KMS-11 (cell line): ENCODE data around the gene CNTN1.

Source experiments
- H2AFZ ChIP-seq: fragments of 200-600 bp; sonication (generic); 2 replicates; pipeline ENCODE4 v1.6.1; 2016; ENCODE audit warnings: antibody characterized with exemption, mixed run types, low read depth
- H3K27ac ChIP-seq: fragments of 200-600 bp; sonication (generic); 2 replicates; pipeline ENCODE4 v1.6.1; 2016; ENCODE audit warnings: mild to moderate bottlenecking, mixed run types
- H3K27me3 ChIP-seq: fragments of 200-600 bp; sonication (generic); 2 replicates; pipeline ENCODE4 v1.6.1; 2017; ENCODE audit warnings: mild to moderate bottlenecking, low read depth, mixed run types, moderate library complexity; ENCODE audit not compliant: insufficient read depth
- H3K36me3 ChIP-seq: fragments of 200-600 bp; sonication (generic); 2 replicates; pipeline ENCODE4 v1.6.1; 2017; ENCODE audit warnings: mild to moderate bottlenecking, mixed run types; ENCODE audit not compliant: insufficient read depth
- H3K4me1 ChIP-seq: fragments of 200-600 bp; sonication (generic); 2 replicates; pipeline ENCODE4 v1.6.1; 2016; ENCODE audit warnings: mild to moderate bottlenecking, low read depth, mixed run types; ENCODE audit not compliant: poor library complexity, severe bottlenecking
- H3K4me2 ChIP-seq: fragments of 200-600 bp; sonication (generic); 2 replicates; pipeline ENCODE4 v1.7.0; 2016; ENCODE audit warnings: mild to moderate bottlenecking, mixed run types
- H3K4me3 ChIP-seq: fragments of 200-600 bp; sonication (generic); IDR thresholded peaks from 2 replicates; pipeline ENCODE4 v1.6.1; 2017; ENCODE audit warnings: low read depth, low read length, mixed read lengths; ENCODE audit not compliant: insufficient read depth
- H3K79me2 ChIP-seq: fragments of 200-600 bp; sonication (generic); 2 replicates; pipeline ENCODE4 v1.6.1; 2016; ENCODE audit warnings: low read depth, mixed run types; ENCODE audit not compliant: insufficient read depth
- H3K9ac ChIP-seq: fragments of 200-600 bp; sonication (generic); 2 replicates; pipeline ENCODE4 v1.6.1; 2016; ENCODE audit warnings: mild to moderate bottlenecking, mixed run types
- H4K20me1 ChIP-seq: fragments of 200-600 bp; sonication (generic); 2 replicates; pipeline ENCODE4 v1.6.1; 2016; ENCODE audit warnings: mild to moderate bottlenecking, mixed run types; ENCODE audit not compliant: insufficient read depth
- TF ChIP-seq, protein P1 (sequence below): fragments of 200-600 bp; sonication (generic); conservative IDR thresholded peaks from 2 replicates; pipeline ENCODE4 v1.6.1; 2017; ENCODE audit warnings: low read depth, mild to moderate bottlenecking, antibody characterized with exemption, low read length, moderate library complexity, mixed read lengths

CNTN1 gene

DNA sequence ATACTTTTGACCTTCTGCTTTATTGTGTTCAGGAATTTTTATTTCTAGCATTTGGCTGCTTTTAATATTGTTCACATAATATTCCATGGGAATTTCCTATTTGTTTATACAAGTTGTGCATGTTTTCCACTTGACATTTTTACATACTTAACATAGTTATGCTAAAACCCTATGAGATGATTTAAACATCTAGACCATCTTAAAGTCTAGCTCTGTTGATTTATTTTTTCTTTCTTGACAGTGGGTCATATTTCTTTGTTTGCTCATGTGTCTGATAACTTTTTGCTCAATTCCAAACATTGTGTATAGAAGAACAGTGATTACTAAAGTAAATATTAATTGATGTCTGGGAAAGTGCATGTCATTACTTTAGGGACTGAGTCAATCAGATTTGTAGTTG lies 293.8 kb downstream of the CNTN1 start:
- Histone ChIP-seq H3K27ac (no peak overlapping the region), H3K27me3 (no peaks in the 10 kb centered on the region), H2AFZ (no peak overlapping the region), H3K36me3 (no peaks in the 10 kb centered on the region), H4K20me1 (no peaks in the 10 kb centered on the region), H3K4me2 (no peak overlapping the region), H3K4me3 (no peak overlapping the region), H3K9ac (no peak overlapping the region), H3K4me1 (no peaks in the 10 kb centered on the region), H3K79me2 (no peaks in the 10 kb centered on the region)
- TF ChIP-seq, protein P1, sequence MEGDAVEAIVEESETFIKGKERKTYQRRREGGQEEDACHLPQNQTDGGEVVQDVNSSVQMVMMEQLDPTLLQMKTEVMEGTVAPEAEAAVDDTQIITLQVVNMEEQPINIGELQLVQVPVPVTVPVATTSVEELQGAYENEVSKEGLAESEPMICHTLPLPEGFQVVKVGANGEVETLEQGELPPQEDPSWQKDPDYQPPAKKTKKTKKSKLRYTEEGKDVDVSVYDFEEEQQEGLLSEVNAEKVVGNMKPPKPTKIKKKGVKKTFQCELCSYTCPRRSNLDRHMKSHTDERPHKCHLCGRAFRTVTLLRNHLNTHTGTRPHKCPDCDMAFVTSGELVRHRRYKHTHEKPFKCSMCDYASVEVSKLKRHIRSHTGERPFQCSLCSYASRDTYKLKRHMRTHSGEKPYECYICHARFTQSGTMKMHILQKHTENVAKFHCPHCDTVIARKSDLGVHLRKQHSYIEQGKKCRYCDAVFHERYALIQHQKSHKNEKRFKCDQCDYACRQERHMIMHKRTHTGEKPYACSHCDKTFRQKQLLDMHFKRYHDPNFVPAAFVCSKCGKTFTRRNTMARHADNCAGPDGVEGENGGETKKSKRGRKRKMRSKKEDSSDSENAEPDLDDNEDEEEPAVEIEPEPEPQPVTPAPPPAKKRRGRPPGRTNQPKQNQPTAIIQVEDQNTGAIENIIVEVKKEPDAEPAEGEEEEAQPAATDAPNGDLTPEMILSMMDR: no peak

DNA sequence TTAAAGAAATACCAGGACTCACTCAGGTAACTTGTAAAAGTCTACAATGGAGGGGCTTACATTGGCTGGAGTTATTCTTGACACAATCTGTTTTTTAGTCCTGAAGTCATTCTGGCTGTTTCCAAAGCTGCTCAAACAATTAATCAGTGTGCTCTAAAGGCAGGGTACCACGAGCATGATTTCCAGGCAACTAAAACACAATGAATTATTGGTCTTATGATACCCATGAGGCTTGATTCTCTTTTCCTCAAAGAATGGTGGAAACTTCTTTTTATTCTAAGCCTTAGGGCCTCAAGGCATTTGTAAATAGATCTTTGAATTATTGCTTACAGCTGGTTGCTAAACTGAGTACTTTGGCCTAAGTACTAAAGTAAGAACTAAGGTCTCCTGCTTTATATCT lies 296.1 kb downstream of the CNTN1 start:
- Histone ChIP-seq H3K36me3 (no peaks in the 10 kb centered on the region), H3K9ac (no peak overlapping the region), H3K27me3 (no peaks in the 10 kb centered on the region), H3K79me2 (no peaks in the 10 kb centered on the region), H3K4me1 (no peaks in the 10 kb centered on the region), H3K4me2 (no peak overlapping the region), H4K20me1 (no peaks in the 10 kb centered on the region), H3K27ac (no peak overlapping the region), H3K4me3 (no peak overlapping the region), H2AFZ (no peak overlapping the region)
- TF ChIP-seq, protein P1: no peak

DNA sequence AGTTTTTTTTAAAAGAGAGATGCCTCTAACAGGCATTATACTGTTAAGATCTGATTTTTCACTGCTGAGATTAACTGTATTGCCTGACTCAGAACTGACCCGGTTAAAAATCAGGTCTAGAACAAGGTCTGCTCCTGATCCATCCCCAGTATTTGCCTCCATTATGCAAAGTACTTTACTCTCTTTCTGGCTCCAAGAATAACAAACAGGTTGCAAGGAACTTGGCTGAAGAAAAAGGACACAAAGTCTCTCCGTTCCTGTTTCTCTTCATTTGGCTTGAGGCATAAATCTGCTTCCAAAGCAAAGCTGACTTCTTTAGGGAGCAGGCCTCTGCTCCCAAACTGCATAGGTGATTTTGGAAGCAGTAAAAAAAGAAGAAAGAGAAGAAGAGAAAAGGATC lies 296.6 kb downstream of the CNTN1 start:
- Histone ChIP-seq H3K36me3 (no peaks in the 10 kb centered on the region), H3K27me3 (no peaks in the 10 kb centered on the region), H3K27ac (no peak overlapping the region), H4K20me1 (no peaks in the 10 kb centered on the region), H3K4me2 (no peak overlapping the region), H3K79me2 (no peaks in the 10 kb centered on the region), H3K4me1 (no peaks in the 10 kb centered on the region), H2AFZ (no peak overlapping the region), H3K4me3 (no peak overlapping the region), H3K9ac (no peak overlapping the region)
- TF ChIP-seq, protein P1: no peak

DNA sequence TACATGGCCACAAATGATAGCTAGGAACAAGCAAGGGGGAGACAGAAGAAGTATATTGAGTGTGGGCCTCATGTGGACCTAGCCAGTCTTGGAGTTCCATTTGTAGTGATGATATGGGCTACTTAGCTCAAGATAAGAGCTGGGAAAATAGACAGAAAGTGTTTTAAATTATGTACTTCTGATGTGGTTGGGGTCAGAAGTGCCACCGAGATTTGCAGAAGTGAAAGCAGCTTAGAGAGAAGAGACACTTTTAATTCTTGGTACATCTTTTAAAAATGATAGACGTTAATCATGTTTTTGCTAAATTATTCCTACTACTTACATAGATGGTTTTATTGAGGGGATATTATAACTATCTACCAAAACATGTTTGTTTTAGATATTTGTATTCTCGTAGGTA lies 297.5 kb downstream of the CNTN1 start:
- TF ChIP-seq, protein P1: no peak
- no peak overlapping the region for H3K4me2 ChIP-seq

More for the DNA sequence above, 297.5 kb downstream of the CNTN1 start:
- Histone ChIP-seq H3K4me3 (no peak overlapping the region), H2AFZ (no peak overlapping the region), H3K4me1 (no peaks in the 10 kb centered on the region), H3K27me3 (no peaks in the 10 kb centered on the region), H3K36me3 (no peaks in the 10 kb centered on the region), H3K9ac (no peak overlapping the region), H4K20me1 (no peaks in the 10 kb centered on the region), H3K27ac (no peak overlapping the region), H3K79me2 (no peaks in the 10 kb centered on the region)
